Limb (tissue), 2 donors: ENCODE measurements around the gene GAB3.
"Not testable (repeated sequence)": the region's sequence is repeated elsewhere in the genome, so short reads cannot be mapped to it uniquely, and the experiment has no call there.

Experiments used
- DNase-seq, 2 donors: peaks; one replicate each; pipeline ENCODE4 v3.0.0-alpha.2; 2016; ENCODE audit errors: extremely low spot score in 2 of 2

The GAB3 gene

DNA sequence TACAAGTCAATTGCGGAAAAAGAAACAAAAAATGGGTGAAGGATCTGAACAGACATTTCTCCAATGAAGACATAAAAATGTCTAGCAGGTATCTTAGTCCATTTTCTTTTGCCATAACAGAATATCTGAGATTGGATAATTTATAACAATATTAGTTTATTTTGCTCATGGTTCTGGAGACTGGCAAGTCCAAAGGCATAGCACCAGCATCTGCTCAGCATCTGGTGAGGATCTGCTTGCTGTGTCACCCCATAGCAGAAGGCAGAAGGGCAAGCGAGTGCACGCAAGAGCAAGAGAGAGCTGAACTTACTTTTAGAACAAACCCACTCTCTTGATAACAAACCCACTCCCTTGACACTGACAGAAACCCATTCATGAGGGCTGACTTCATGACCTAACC is 29.7 kb downstream of the GAB3 start:
- no peak for DNase-seq

DNA sequence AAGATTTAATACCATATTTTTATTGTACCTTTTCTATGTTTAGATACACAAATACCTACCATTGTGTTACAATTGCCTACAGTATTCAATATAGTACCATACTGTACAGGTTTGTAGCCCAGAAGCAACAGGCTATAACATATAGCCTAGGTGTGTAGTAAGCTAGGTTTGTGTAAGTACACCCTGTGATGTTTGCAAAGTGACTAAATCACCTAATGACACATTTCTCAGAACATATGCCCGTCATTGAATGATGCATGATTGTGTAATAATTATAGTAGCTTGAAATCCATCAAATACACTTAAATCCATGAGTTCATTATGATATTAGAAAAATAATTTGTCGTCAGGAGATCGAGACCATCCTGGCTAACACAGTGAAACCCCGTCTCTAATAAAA is 30.8 kb downstream of the GAB3 start:
- no peak for DNase-seq

DNA sequence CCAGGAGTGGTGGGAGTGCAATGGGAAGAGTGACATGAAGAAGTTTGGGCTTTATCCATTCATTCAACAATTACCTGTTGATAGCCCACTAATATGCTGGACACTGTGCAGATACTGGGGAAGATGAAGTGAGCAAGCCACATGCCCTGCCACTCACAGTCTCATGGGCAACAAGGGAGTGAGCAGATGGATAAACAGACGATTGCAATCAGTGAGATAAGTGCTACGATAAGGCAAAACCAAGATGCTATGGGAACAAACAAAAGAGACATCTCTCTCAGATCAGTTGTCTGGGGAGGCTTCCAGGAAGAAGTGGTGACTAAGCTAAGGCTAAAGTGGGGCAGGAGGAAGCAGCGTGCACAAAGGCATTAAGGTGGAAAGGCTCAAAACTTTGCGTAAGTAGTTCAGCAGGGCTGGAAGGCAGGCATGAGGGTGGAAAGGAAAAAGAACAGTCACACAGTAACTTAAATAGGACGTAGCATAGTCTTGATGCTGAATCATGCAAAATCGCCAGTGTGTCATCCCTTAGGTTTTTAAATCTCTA is 31.7 kb downstream of the GAB3 start:
- no peak for DNase-seq

DNA sequence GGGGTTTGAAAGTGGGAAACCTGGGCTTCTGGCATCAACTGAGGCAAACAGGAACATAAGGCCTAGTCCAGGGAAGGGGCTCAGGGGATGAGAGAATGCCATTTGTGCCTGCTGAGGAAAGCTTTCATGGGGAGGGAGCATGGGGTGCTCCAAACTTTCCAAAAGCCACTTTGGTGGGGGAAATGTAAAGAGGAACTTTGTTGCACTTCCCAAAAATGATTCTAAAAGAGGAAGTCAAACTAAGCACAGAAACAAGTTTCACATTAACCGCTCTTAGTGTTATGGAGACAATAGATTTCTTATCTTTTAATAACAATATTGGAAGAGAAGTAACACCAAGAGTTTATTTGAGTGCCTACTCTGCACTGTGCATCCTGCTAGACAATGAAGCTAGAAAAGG is 32.3 kb downstream of the GAB3 start:
- DNase-seq: no peak

DNA sequence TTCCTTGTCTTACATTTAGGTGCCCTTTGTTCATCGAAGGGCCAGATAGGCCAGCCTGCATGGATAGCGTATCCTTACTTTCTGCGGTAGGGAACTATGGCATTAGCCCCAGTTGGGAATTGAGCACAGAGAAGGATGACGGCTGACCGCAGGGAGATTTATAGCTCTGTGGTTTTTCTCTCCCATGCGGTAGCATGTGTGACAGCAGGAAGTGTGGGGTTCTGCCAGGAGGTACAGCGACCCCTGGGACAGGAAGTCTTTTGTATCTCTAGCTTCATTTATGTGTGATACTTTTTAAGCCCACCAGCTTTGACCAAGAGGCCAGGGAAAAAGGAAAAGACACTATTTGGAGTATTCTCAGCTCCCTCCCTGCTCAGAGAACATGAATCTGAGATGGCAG is 33.1 kb downstream of the GAB3 start:
- DNase-seq: peak in 1 of 2 donors; percentile 28

DNA sequence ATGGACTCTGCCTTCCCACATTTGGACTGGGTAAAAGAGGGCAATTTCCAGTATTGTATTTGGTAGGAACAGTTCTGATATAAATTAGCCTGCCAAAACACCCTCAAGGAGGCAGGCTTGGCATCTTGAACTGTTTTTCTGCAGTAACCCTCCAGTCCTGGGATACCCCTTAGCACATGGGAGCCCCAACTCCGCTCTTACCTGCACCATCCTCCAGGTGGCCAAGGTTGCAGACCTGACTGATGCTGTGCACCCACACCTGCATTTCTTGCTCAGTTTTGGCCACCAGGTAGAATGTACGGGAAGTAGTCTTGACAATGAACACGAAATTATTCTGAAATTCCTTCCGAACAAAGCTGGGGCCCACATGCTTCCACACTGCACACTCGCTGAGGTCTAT is 35.1 kb downstream of the GAB3 start:
- DNase-seq: no peak

DNA sequence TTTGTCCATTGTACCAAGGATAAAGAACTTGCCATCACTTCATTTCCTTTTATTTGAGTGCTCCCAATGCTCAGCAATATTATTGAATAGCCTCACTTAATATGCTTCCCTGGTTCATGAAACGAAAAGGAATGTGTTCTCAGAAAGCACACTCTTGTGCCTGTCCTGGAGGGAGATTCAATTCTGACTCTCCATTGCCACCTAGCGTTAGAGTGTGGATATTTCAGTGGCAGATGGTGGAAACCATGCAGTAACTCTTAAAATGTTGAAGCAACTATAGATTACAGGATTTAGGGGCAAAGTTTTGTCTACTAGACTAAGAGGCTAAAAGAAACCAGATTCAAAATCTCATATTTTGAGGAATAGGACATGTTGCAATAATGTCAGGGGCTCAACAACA is 36.0 kb downstream of the GAB3 start:
- DNase-seq: peak in 1 of 2 donors; percentile 38

DNA sequence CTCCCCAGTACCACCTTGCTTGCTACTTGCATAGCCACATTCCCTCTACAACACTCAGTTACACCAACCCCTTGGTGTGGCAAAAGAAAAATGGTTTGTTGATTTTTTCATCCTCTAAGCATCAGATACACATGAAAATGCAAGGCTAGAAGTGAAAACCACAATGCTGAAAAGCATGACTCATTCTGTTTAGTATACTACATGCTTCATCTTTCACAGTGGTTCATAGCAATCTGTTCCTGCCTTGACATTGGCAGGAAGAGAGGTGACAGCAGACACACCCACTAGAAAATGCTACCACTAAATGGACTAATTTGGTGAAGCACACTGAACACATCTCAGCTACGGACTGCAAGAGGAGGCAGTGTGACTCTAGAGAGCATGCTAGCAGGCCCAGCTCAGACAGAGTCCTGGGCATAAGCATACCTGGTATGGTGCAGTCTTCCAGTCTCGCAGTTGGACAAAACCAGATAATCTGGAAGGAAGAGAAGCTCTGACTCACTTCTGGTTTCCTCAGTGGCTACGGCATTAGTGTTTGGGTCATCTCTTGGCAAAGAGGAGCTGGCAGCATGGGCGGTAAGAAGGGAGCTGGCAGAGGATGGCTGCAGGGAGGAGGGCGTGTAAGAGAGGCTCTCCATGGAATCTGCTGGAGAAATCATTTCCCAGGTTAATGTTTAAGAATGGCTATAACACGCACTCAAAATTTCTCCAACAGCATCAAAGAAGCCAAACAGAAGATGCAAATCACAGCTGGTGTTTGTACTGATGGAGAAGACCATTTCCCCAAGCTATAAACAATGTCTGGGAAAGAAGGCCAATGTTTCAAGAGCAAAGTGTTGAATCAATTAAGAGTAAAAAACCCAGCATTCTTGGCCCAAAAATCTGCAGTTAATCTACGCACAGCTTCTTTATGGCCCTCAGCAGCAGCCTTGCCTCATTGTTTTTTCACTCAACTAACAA is 37.8 kb downstream of the GAB3 start:
- DNase-seq: no peak

DNA sequence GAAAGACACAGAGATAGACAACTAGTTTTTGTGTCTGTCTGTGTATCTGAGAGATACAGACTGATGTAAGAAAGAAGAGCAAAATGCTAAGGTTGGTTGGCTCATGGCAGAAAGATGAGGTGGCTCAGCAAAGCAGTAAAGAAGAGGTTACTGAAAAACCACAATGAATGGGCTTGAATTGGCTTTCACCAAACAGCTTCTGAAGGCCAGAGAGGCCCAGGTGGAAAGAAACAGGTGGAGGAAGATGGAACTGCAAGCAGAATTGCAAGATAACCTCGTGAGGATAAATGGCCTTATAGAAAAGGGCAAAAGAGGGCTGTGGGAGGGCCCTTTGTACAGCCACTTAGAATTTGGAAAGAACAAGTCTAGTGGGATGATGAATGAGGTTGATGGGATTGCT is 39.6 kb downstream of the GAB3 start:
- no peak for DNase-seq

DNA sequence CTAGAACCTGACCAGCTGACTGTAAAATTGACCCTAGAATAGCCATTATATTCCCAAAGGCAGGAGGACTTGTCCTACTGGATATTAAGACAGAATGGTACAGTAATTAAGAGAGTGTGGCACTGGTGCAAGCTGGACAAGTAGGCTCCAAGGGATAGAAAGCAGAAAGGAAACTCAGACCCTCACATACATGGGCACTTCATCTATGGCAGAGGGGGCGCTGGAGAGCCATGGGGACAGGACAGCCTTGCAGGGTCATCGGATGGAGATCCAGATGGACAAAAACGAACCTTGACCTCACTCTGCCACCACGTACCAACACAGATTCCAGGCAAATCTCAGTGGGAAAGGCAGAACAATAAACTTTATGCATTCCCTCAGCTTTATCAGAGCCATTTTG is 40.6 kb downstream of the GAB3 start:
- DNase-seq: no peak

DNA sequence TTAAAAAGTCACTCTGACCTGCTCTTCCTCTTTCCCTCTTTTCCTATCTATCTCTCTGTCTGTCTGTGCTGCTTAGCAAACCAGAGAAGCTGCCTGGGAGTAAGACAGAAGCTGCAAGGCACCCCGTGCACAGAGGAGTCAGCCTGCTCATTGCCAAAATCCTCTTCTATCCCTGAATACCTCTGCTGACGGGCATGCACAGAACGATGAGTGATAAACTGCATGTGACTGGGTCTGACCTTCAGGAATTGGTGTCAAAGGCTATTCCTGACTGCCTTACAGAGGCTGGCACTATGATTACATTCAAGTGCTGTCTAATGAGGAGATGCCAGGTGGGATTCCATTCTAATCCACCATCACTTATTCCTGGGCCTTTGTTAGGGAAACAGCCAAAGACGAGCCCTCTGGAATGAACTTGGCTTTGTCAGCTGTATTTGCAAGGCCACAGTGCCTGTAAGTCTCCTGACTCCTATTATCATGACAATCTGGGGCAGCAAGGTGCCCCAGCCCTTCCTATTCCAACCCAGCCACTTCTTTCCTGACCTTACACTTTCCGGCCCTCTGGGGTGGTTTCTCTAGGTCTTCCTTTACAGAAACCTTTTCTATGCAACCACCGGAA is 52.1 kb downstream of the GAB3 start:
- DNase-seq: no peak

DNA sequence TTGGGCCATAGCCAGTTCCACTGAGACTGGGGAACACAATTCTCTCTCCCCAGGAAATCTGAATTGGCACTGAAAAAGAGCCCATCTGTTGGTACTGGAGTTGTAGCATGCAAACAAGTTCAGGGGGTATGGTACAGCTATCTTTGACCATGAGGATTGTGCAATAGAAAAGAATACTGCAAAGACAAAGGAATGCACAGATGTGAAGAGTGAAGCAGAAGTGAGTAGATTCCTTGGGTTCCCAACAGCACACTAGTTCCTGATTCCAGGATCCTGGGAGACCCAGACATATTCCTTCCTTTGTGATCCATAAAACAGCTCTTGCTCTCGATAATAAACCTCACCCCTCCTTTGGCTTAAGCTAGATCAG is 54.2 kb downstream of the GAB3 start:
- no peak for DNase-seq

DNA sequence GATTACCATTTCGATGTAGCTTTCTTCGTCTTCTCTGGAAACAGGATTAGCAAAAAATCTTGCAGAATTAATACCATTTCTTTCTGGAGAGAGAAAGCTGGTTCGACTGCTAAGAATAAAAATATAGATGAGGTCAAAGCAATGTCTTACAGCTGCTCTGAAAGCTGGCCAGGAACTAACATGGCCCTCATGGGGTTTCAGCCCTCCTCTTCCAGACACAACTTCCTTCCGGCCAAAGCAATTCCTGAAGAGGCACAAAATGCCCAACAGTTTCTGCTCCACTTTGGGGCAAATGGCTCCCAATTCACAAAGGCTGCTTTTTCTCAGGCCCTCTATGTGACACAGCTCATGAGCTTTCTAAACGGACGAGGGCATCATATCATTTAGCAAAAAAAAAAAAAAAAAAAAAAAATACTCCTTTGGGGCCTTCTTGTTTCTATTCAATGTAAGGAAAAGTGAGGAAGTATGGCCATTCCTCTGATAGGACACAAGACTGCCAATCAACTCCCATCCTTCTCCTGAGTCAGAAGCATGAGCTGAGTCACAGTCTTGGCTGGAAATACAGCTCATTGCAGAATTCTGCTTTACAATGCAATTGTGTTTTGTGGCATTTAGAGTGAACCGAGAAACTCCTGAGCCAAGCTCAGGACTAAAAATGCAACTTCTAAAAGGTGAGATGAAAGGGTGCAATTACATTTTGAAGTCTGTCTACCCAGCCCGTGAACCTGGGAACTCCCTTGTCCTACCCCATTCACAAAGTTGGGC is 54.8 kb downstream of the GAB3 start:
- peak in 1 of 2 donors; percentile 50 for DNase-seq

DNA sequence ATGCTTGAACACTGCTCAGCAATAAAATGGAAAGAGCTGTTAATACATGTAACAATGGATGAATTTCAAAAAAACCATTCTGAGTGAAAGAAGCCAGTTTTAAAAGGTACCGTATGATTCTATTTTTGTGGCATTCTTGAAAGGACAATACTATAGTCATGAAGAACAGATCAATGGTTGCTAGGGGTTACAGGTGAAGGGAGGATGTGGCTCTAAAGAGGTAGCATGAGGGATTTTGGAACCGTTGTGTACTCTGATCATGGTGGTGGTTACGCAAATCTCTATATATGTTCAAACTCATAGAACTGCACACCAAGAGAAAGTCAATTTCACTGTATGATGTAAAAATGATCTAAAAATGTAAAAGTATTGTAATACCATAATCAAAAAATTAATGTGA is 57.5 kb downstream of the GAB3 start:
- no peak for DNase-seq

DNA sequence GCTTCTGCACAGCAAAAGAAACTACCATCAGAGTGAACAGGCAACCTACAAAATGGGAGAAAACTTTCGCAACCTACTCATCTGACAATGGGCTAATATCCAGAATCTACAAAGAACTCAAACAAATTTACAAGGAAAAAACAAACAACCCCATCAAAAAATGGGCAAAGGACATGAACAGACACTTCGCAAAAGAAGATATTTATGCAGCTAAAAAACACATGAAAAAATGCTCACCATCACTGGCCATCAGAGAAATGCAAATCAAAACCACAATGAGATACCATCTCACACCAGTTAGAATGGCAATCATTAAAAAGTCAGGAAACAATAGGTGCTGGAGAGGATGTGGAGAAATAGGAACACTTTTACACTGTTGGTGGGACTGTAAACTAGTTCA is 60.4 kb downstream of the GAB3 start:
- DNase-seq: not testable (repeated sequence)

DNA sequence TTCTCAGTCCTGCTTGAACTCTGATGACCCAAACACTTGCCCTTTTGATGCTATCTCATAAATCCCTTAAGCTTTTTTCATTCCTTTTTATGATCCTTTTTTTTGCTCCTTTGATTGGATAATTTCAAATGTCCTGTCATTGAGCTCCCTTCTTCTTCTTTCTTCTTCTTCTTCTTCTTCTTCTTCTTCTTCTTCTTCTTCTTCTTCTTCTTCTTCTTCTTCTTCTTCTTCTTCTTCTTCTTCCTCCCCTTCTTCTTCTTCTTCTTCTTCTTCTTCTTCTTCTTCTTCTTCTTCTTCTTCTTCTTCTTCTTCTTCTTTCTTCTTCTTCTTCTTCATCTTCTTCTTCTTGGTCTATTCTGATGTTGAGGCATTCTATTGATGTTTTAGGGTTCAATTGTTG is 78.8 kb downstream of the GAB3 start:
- not testable (repeated sequence) for DNase-seq

DNA sequence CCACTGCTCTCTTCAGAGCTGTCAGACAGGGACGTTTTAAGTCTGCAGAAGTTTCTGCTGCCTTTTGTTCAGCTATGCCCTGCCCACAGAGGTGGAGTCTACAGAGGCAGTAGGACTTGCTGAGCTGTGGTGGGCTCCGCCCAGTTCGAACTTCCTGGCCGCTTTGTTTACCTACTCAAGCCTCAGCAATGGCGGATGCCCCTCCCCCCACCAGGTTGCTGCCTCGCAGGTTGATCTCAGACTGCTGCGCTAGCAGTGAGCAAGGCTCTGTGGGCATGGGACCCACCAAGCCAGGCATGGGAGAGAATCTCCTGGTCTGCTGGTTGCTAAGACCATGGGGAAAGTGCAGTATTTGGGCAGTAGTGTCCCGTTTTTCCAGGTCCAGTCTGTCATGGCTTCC is 80.0 kb downstream of the GAB3 start:
- not testable (repeated sequence) for DNase-seq

DNA sequence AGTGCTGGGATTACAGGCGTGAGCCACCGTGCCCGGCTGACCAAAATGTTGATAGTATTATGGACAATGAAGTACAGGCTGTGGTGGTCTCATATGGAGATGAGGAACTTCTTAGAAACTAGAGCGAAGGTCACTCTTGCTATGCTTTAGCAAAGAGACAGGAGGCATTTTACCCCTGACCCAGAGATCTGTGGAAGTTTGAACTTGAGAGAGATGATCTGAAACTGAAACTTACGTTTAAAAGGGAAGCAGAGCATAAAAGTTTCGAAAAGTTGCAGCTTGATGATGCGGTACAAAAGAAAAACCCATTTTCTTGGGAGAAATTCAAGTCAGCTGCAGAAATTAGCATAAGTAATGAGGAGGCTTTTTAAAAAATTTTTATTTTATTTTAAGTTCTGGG is 89.0 kb downstream of the GAB3 start:
- no peak for DNase-seq

DNA sequence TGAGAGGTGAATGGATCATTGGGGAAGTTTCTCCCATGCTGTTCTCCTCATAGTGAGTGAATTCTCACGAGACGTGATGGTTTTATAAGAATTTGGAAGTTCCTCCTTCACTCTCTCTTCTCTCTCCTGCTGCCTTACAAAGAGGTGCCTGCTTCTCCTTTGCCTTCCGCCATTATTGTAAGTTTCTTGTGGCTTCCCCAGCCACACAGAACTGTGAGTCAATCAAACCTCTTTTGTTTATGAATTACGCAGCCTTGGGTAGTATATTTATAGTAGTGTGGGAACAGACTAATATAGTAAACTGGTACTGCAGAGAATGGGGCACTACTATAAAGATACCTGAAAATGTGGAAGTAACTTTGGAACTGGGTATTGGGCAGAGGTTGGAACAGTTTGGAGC is 89.7 kb downstream of the GAB3 start:
- no peak for DNase-seq

DNA sequence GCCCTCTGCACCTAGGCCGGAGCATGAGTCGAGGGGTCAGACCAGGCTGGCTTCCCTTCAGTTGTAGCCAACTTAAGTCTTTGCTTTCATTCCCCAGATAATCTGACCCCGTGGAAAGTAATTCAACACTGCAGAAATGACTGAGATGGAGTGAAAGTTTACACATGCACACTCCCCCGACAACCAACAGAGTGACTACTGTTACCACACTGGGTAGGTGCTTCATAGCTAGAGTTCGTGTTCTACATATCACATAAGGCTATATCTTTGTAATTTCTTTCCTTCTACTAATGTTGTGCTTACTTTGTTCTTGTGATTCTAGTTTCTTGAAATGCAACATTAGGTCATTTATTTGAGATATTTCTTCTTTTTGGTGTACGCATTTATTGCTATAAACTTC is 90.3 kb downstream of the GAB3 start:
- no peak for DNase-seq

DNA sequence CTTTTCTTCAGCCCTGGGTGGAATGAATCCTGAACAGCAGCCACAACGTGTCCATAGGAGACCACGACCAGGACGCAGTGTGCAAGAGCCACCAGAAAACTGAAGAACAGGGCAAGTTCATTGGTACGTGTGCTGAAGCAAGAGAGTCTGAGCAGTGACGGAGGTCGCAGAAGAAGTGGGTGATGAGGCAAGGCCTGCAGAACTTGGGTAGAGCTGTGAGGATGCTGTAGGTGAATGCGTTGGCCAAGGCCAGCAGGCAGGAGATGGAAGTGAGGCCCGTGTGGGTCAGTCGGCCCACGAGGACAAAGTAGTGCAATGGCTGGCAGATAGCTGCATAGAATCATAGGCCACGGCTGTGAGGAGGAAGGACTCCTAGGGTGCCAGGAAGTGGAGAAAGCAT is 91.9 kb downstream of the GAB3 start:
- no peak for DNase-seq

DNA sequence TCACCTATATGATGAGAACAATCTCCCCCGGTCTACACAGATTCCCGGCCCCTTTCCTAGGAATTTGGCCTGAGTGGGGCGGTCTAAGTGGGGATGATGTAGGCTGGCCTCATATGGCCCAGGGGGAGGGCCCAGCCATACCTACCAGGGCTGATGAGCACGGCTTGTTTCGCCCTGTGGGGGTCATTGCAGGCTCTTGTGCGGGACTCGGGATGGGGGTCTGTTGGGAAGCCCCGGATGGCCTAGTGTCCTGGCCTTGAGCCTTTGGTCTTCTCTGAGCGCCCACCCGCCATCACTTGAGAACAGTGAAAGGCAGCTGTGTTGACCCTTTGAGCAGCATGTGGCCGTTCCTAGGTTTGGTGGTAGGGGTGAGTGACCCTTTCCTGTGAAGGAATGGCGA is 92.7 kb downstream of the GAB3 start:
- DNase-seq: no peak
